HepG2 (cell line): ENCODE data around the gene PRIMPOL. TPM values are rescaled to one million over a fixed set of nuclear protein-coding genes. Genes with fewer than 3 reads are reported as not detected.

Experiments
- ATRX ChIP-seq: sonication (generic); formaldehyde crosslinking; IDR thresholded peaks from 2 replicates; pipeline ENCODE4 v1.4.0; 2020; ENCODE audit warnings: missing genetic modification reagents, borderline replicate concordance
- BCL6 ChIP-seq: IDR thresholded peaks from 2 replicates; pipeline ENCODE4 v1.6.1; 2016; ENCODE audit warnings: missing genetic modification reagents, missing compliant biosample characterization
- CEBPB ChIP-seq: IDR thresholded peaks from 2 replicates; pipeline ENCODE4 v1.6.1; 2011; ENCODE audit warnings: low read depth, low read length, improper control_type of control experiment, borderline replicate concordance
- GATAD2A ChIP-seq: IDR thresholded peaks from 2 replicates; pipeline ENCODE4 v1.6.1; 2016
- GTF2F1 ChIP-seq: fragments of 150-350 bp; IDR thresholded peaks from 2 replicates; pipeline ENCODE4 v1.6.1; 2014; ENCODE audit warnings: low read length
- HNRNPLL ChIP-seq: fragments of 200-400 bp; formaldehyde crosslinking; IDR thresholded peaks from 2 replicates; pipeline ENCODE4 v1.6.1; 2017; ENCODE audit warnings: mild to moderate bottlenecking, low read depth, low read length; ENCODE audit not compliant: poor library complexity, severe bottlenecking
- MEIS1 ChIP-seq: sonication (generic); formaldehyde crosslinking; IDR thresholded peaks from 2 replicates; pipeline ENCODE4 v1.9.0; 2021; ENCODE audit warnings: mild to moderate bottlenecking, missing genetic modification reagents, moderate library complexity, borderline replicate concordance
- MTA3 ChIP-seq: sonication (generic); formaldehyde crosslinking; IDR thresholded peaks from 2 replicates; pipeline ENCODE4 v1.4.0; 2020; ENCODE audit warnings: missing genetic modification reagents
- PBX2 ChIP-seq: IDR thresholded peaks from 2 replicates; pipeline ENCODE4 v1.6.1; 2016; ENCODE audit warnings: control low read depth
- PPARG ChIP-seq: conservative IDR thresholded peaks from 2 replicates; pipeline ENCODE4 v1.6.1; 2016; ENCODE audit warnings: missing biosample characterization, missing genetic modification reagents
- RAD51 ChIP-seq: fragments of 450-650 bp; IDR thresholded peaks from 2 replicates; pipeline ENCODE4 v1.6.1; 2016; ENCODE audit warnings: borderline replicate concordance
- SIX4 ChIP-seq: sonication (generic); formaldehyde crosslinking; IDR thresholded peaks from 2 replicates; pipeline ENCODE4 v1.4.0; 2020; ENCODE audit warnings: missing genetic modification reagents
- STAG1 ChIP-seq: sonication (generic); formaldehyde crosslinking; IDR thresholded peaks from 2 replicates; pipeline ENCODE4 v1.4.0; 2020; ENCODE audit warnings: missing genetic modification reagents
- THAP11 ChIP-seq: IDR thresholded peaks from 2 replicates; pipeline ENCODE4 v1.6.1; 2016; ENCODE audit warnings: missing biosample characterization, missing genetic modification reagents
- YEATS2 ChIP-seq: sonication (generic); formaldehyde crosslinking; IDR thresholded peaks from 2 replicates; pipeline ENCODE4 v1.4.0; 2020; ENCODE audit warnings: missing genetic modification reagents, borderline replicate concordance
- ZFP37 ChIP-seq: sonication (generic); formaldehyde crosslinking; IDR thresholded peaks from 2 replicates; pipeline ENCODE4 v1.4.0; 2020; ENCODE audit warnings: missing genetic modification reagents, borderline replicate concordance
- ZNF18 ChIP-seq: sonication (generic); formaldehyde crosslinking; IDR thresholded peaks from 2 replicates; pipeline ENCODE4 v1.8.0; 2022; ENCODE audit warnings: mild to moderate bottlenecking, missing genetic modification reagents; ENCODE audit not compliant: insufficient replicate concordance
- ZNF234 ChIP-seq: sonication (generic); formaldehyde crosslinking; conservative IDR thresholded peaks from 2 replicates; pipeline ENCODE4 v1.5.1; 2020; ENCODE audit warnings: mild to moderate bottlenecking, missing genetic modification reagents
- ZNF619 ChIP-seq: sonication (generic); formaldehyde crosslinking; IDR thresholded peaks from 2 replicates; pipeline ENCODE4 v1.4.0; 2020; ENCODE audit warnings: mild to moderate bottlenecking, missing genetic modification reagents
- ZNF724P ChIP-seq: sonication (generic); formaldehyde crosslinking; IDR thresholded peaks from 2 replicates; pipeline ENCODE4 v1.8.0; 2022; ENCODE audit warnings: missing genetic modification reagents, borderline replicate concordance
- polyA plus RNA-seq, 8 experiments: library from polyadenylated mRNA; depleted of rRNA in 3 of 8; stranded (reverse) in 7 of 8; unstranded in 1 of 8; fragments of >200 nt; fragmentation: Illumina TruSeq in 4 of 8; extraction: Trizol in 4 of 8; gene quantifications; 2 replicates each; pipeline versions ENCODE4 v1.2.1 to v1.2.3, GENCODE V29; 2011 to 2016; ENCODE audit warnings: low read depth in 4 of 8, missing spikeins in 1 of 8, mixed read lengths in 1 of 8; ENCODE audit not compliant: insufficient read depth in 1 of 8
- total RNA-seq, 5 experiments: library from RNA; depleted of rRNA; stranded (reverse); fragments of >200 nt; fragmentation: Illumina TruSeq; extraction: Trizol; gene quantifications; 2 replicates each; pipeline ENCODE4 v1.2.3, GENCODE V29; 2016; ENCODE audit warnings: low read depth in 1 of 5

Gene PRIMPOL
- total and polyA plus RNA-seq, 2 of the 13 experiments (the other 11 are each of a cell fraction or from before 2014, with no cell fraction given): 7.3 to 11.0 TPM

- TF ChIP-seq ZNF18 (CRISPR knock-in tag) (no peak), YEATS2 (CRISPR knock-in tag) (no peak), BCL6 (CRISPR knock-in tag) (no peak), PBX2 (CRISPR knock-in tag) (no peak), ZNF619 (no peak), PPARG (CRISPR knock-in tag) (no peak), CEBPB (peak; percentile 75; the same call in 1 of the 2 replicates), MTA3 (CRISPR knock-in tag) (no peak), STAG1 (CRISPR knock-in tag) (no peak), ZFP37 (no peak), THAP11 (CRISPR knock-in tag) (peak; percentile 89), RAD51 (no peak), GTF2F1 (no peak), HNRNPLL (no peak), SIX4 (CRISPR knock-in tag) (no peak), GATAD2A (CRISPR knock-in tag) (no peak), ATRX (CRISPR knock-in tag) (no peak), ZNF234 (CRISPR knock-in tag) (no peak), MEIS1 (no peak), ZNF724P (CRISPR knock-in tag) (no peak)
- TF ChIP-seq, all 625 proteins: peak for 4
These were observed 15.1 kb downstream of the PRIMPOL start (continued) for GRCh38 chr4:184664445-184665210.
